ENCODE results near the gene FFAR1.

FFAR1 gene, protein sequence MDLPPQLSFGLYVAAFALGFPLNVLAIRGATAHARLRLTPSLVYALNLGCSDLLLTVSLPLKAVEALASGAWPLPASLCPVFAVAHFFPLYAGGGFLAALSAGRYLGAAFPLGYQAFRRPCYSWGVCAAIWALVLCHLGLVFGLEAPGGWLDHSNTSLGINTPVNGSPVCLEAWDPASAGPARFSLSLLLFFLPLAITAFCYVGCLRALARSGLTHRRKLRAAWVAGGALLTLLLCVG (N-terminal part only)

GRCh38 chr19:35347171-35347929, at the start of gene FFAR1:
FFAR1 (plus strand) TSS chr19:35347902; CDS start chr19:35351552, 3,650 bp downstream.
- DNase-seq (ENCODE audit: low spot score), result peak; percentile 55

DNA sequence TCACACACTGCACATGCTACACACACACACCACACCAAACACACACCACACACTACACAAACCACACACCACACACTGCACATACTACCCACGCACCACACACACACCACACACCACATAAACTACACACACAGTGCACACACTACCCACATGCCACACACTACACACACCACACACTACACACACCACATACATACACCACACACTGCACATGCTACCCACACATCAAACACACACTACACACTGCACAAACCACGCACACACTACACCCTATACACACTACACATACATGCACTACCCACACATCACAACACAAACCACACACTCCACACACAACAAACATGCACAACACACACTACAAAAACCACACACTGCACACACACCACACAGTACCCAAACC, 49.8 kb upstream of the FFAR1 start:
- DNase-seq (ENCODE audit: low spot score), result no peak

DNA sequence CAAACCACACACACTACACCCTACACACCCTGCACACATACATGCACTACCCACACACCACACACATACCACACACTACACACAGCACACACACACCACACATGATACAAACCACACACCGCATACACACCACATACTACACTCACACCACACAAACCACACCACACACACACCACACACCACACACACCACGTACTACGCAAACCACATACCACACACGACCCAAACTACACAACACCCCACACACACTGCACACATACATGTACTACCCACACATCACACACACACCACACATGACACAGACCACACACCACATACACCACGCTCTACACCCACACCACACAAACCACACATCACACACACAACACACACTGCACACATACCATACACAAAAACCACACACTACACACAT, 49.1 kb upstream of the FFAR1 start:
- DNase-seq (ENCODE audit: low spot score), result no peak

- no peak for DNase-seq (ENCODE audit: low spot score)
These were observed 48.0 kb upstream of the FFAR1 start for GRCh38 chr19:35299523-35300338.

DNA sequence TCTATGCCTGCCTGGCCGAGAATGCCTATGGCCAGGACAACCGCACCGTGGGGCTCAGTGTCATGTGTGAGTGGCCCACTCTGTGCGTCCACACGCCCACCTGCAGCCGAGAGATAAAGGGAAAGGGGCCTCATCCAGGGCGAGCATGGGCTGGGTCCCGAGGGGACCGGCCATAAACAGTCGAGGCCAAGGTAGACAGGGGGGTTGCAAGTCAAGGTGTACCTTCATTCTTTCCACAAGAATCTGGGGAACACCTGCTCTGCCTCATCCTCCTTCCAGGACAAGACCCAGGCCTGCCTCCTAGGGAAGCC, 47.4 kb upstream of the FFAR1 start:
- no peak for DNase-seq (ENCODE audit: low spot score)

GRCh38 chr19:35301961-35302360, 45.7 kb upstream of the FFAR1 start:
- no peak for DNase-seq (ENCODE audit: low spot score)

- DNase-seq (ENCODE audit: low spot score), result no peak
These were observed 45.3 kb upstream of the FFAR1 start for GRCh38 chr19:35302446-35302845.

- no peak for DNase-seq (ENCODE audit: low spot score)
These were observed 44.3 kb upstream of the FFAR1 start for GRCh38 chr19:35303357-35303915.

GRCh38 chr19:35304036-35304435, 43.7 kb upstream of the FFAR1 start:
- DNase-seq (ENCODE audit: low spot score), result no peak

- no peak for DNase-seq (ENCODE audit: low spot score)
These were observed 42.5 kb upstream of the FFAR1 start for GRCh38 chr19:35305181-35305580.

GRCh38 chr19:35306473-35307246, 41.0 kb upstream of the FFAR1 start:
- no peak for DNase-seq (ENCODE audit: low spot score)

GRCh38 chr19:35307931-35308330, 39.8 kb upstream of the FFAR1 start:
- DNase-seq (ENCODE audit: low spot score), result no peak

GRCh38 chr19:35308910-35309309, 38.8 kb upstream of the FFAR1 start:
- DNase-seq (ENCODE audit: low spot score), result no peak

- no peak for DNase-seq (ENCODE audit: low spot score)
These were observed 38.0 kb upstream of the FFAR1 start for GRCh38 chr19:35309481-35310279.

GRCh38 chr19:35310331-35310730, 37.4 kb upstream of the FFAR1 start:
- no peak for DNase-seq (ENCODE audit: low spot score)

DNA sequence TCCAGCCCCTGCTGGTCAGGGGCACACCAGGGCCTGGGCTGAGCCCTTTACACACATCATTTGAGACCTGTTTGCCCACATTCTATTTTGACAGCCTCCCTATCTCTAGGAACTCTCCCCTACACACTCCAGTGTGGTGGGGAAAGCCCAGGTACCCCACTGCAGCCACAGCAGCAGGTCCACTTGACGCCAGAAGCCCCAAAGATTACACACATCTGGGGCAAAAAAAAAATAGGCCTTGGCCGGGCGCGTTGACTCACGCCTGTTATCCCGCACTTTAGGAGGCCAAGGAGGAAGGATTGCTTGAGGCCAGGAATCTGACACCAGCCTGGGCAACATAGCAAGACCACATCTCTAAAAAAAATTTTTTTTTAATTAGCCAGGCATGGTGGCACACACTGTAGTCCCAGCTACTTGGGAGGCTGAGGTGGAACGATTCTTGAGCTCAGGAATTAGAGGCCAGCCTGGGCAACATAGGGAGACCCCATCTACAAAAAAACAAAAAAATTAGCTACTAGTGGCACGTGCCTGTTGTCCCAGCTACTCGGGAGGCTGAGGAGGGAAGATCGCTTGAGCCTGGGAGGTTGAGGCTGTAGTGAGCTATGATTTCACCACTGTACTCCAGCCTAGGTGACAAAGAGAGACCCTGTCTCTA, 36.8 kb upstream of the FFAR1 start:
- no peak for DNase-seq (ENCODE audit: low spot score)

DNA sequence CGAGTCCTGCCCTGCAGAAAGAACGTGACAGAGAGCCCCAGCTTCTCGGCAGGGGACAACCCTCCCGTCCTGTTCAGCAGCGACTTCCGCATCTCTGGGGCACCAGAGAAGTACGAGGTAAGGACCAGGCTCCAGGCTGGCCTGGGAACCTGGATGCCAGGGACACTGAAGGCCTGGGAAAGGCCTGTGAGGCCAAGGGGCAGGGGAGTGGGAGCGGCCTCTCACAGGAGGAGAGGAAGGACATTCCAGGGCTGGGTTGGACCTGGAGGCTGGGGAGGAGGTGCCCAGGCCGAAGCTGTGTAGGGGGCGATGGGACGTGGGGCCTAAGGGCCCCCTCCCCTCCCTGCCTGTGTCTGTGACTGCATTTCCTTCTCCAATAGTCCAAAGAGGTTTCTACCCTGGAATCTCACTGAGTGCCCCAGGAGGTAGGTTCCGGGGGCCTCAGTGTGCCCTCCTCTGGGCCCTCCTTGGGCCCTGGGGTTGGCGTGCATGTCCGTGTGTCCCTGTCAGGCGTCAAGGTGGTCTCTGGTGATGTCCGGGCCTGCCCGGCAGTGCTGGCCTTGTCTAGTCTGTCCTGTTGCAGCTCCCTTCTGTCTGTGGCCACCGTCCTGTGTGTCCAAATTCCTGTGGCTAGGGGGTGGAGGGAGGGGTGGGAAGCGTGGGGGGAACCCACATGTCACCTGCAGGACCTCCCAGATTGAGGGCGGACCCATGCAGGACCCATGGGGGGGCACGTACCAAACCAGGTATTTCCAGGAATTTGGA, 35.6 kb upstream of the FFAR1 start:
- no peak for DNase-seq (ENCODE audit: low spot score)

- DNase-seq (ENCODE audit: low spot score), result no peak
These were observed 34.1 kb upstream of the FFAR1 start for GRCh38 chr19:35313587-35313986.

DNA sequence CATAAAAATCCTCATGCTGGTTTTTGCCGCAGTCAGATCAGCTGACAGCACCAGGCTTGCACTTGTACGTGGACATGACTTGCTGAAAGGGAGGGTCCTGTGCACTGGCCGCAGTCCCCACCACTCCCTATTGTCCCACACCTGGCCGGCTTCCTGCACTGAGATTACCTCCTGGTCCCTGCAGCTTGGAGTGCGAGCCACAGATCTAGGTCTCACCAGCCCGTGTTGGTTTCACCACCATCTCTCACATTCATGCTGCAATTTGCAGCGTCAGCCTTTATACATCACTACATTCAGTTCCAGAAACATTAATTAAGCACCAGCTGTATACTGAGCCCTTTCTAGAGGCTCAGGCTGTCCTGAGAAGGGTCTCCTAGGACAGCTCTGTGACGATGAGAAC, 33.7 kb upstream of the FFAR1 start:
- DNase-seq (ENCODE audit: low spot score), result no peak

Data from CD4-positive, alpha-beta T cell treated with Interleukin-6 at 100 ng/mL for 8 hours (primary cell).